ENCODE data around the gene FHAD1. TPM values are rescaled to one million over a fixed set of nuclear protein-coding genes. Genes with fewer than 3 reads are reported as not detected.
A peak's percentile ranks its signal among the peaks of the same experiment; 100 is the strongest.

FHAD1 gene
- total RNA-seq, 1 experiment from 2014 or later, result 2.0 TPM

DNA sequence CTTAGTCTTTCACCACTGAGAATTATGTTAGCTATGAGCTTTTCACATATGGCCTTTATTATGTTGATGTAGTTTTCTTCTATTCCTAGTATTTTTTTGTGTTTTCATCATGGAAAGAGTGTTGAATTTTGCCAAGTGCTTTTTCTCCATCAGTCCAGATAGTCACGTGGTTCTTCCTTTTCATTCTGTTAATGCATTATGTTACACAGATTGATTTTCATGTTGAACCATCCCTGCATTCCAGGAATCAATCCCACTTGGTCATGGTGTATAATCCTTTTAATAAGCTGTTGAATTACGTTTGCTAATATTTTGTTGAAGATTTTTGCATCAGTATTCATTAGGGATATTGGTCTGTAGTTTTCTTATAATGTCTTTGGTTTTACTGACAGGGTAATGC, 17.7 kb downstream of the FHAD1 start:
- TF ChIP-seq, protein P1, sequence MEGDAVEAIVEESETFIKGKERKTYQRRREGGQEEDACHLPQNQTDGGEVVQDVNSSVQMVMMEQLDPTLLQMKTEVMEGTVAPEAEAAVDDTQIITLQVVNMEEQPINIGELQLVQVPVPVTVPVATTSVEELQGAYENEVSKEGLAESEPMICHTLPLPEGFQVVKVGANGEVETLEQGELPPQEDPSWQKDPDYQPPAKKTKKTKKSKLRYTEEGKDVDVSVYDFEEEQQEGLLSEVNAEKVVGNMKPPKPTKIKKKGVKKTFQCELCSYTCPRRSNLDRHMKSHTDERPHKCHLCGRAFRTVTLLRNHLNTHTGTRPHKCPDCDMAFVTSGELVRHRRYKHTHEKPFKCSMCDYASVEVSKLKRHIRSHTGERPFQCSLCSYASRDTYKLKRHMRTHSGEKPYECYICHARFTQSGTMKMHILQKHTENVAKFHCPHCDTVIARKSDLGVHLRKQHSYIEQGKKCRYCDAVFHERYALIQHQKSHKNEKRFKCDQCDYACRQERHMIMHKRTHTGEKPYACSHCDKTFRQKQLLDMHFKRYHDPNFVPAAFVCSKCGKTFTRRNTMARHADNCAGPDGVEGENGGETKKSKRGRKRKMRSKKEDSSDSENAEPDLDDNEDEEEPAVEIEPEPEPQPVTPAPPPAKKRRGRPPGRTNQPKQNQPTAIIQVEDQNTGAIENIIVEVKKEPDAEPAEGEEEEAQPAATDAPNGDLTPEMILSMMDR (conservative IDR thresholded peaks at IDR 0.05; ENCODE audit: low read depth, low read length), result no peak
- no peak for TF ChIP-seq EZH2 (IDR thresholded peaks at IDR 0.05; ENCODE audit: borderline replicate concordance, low read depth, low read length, poor library complexity, severe bottlenecking)
- CTCF ChIA-PET, result no interaction called here
- POLR2A ChIA-PET (ENCODE audit: low non-redundant PET), result no interaction called here
- Histone ChIP-seq H3K9me3 (ENCODE audit: low read depth, low read length, poor library complexity, severe bottlenecking) (no peaks in the 10 kb centered on the region), H3K4me3 (ENCODE audit: low read depth, low read length, poor library complexity, severe bottlenecking) (no peak overlapping the region), H3K36me3 (ENCODE audit: insufficient read depth, low read length, poor library complexity, severe bottlenecking) (no peaks in the 10 kb centered on the region), H3K4me1 (ENCODE audit: insufficient read depth, low read length, poor library complexity, severe bottlenecking) (no peaks in the 10 kb centered on the region), H3K27me3 (replicated peaks; ENCODE audit: insufficient read depth, low read depth, low read length, poor library complexity) (no peaks in the 10 kb centered on the region), H3K27ac (ENCODE audit: low read depth, low read length, poor library complexity, severe bottlenecking) (no peak overlapping the region)
- intact Hi-C loops (cut with micrococcal nuclease; ENCODE audit: unreplicated experiment), result no loop called here
- no TSS peak for BruUV-seq (replicated peaks)
- DNase-seq (ENCODE audit: low spot score), result no peak

DNA sequence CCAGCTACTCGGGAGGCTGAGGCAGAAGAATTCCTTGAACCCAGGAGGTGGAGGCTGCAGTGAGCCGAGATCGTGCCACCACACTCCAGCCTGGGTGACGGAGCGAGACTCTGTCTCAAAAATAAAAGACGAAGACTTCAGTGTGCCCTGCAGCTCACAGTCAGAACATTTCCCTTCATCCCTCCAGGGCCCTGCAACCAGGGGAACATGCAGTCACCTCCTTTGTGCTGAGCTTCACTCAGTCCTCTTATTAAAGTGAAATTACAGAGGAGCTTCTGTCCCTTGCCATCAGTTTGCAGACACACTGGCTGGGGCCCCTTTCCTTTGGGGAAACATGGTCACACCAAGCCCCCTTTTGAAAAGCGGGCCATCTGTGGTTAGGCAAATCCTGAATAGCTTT, 24.2 kb downstream of the FHAD1 start:
- intact Hi-C loops (cut with micrococcal nuclease; ENCODE audit: unreplicated experiment), result no loop called here
- no TSS peak for BruUV-seq (replicated peaks)
- Histone ChIP-seq H3K9me3 (ENCODE audit: low read depth, low read length, poor library complexity, severe bottlenecking) (no peaks in the 10 kb centered on the region), H3K27me3 (replicated peaks; ENCODE audit: insufficient read depth, low read depth, low read length, poor library complexity) (no peaks in the 10 kb centered on the region), H3K27ac (ENCODE audit: low read depth, low read length, poor library complexity, severe bottlenecking) (no peak overlapping the region), H3K4me3 (ENCODE audit: low read depth, low read length, poor library complexity, severe bottlenecking) (no peak overlapping the region), H3K4me1 (ENCODE audit: insufficient read depth, low read length, poor library complexity, severe bottlenecking) (peaks cover 6% of the 10 kb centered on the region), H3K36me3 (ENCODE audit: insufficient read depth, low read length, poor library complexity, severe bottlenecking) (no peaks in the 10 kb centered on the region)
- CTCF ChIA-PET, result interaction anchor here (1.4 to 2.4 kb wide), 2 partner anchors 119 to 143 kb away, joined by 3 to 15 read pairs; no protein-coding TSS in a partner anchor
- no peak for DNase-seq (ENCODE audit: low spot score)
- no peak for TF ChIP-seq EZH2 (IDR thresholded peaks at IDR 0.05; ENCODE audit: borderline replicate concordance, low read depth, low read length, poor library complexity, severe bottlenecking)
- TF ChIP-seq, protein P1 (conservative IDR thresholded peaks at IDR 0.05; ENCODE audit: low read depth, low read length), result no peak
- POLR2A ChIA-PET (ENCODE audit: low non-redundant PET), result no interaction called here

DNA sequence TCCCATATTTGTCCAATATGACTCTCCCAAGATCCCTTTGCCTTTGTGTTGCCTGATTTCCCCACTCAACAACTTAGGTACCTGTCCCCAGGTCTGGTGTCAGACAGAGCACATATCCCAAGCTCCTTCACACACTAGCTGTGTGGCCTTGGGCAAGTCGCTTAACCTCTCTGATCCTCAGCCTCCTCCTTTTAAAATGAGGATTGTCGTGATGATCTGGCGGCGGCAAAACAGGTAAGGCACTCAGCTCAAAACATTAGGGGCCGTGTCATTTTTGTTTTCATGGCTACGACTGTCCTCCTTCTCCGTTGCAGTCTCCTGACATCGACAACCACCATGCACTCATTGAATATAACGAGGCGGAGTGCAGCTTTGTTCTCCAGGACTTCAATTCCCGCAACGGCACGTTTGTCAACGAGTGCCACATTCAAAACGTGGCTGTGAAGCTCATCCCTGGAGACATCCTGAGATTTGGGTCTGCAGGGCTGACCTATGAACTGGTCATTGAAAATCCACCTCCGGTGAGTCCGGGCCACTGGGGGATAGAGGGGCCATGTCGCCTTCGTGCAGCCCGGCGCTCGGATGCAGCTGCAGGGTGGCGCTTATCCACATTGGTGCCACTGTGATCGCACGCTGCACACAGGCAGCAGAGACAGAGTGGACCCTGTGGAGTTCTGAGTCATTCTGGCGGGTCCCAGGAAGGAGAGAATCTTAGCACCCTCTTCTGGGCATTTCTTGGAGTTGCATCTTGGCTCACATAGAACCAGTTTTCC, 25.2 kb downstream of the FHAD1 start:
- peaks cover 6% of the 10 kb centered on the region for H3K4me1 ChIP-seq (ENCODE audit: insufficient read depth, low read length, poor library complexity, severe bottlenecking)
- H3K9me3 ChIP-seq (ENCODE audit: low read depth, low read length, poor library complexity, severe bottlenecking), result no peaks in the 10 kb centered on the region
- TF ChIP-seq, protein P1 (conservative IDR thresholded peaks at IDR 0.05; ENCODE audit: low read depth, low read length), result peak; percentile 83
- no peak for TF ChIP-seq EZH2 (IDR thresholded peaks at IDR 0.05; ENCODE audit: borderline replicate concordance, low read depth, low read length, poor library complexity, severe bottlenecking)
- ChIA-PET CTCF (interaction anchor here (0.6 to 2.4 kb wide), 3 partner anchors 120 to 184 kb away, joined by 3 to 15 read pairs (median 4); no protein-coding TSS in a partner anchor), POLR2A (ENCODE audit: low non-redundant PET) (interaction anchor here (0.6 kb wide), 1 partner anchor 108 kb away, joined by 6 read pairs; no protein-coding TSS in a partner anchor)
- DNase-seq (ENCODE audit: low spot score), result peak; percentile 85
- no TSS peak for BruUV-seq (replicated peaks)
- H3K27ac ChIP-seq (ENCODE audit: low read depth, low read length, poor library complexity, severe bottlenecking), result no peak overlapping the region
- no peaks in the 10 kb centered on the region for H3K27me3 ChIP-seq (replicated peaks; ENCODE audit: insufficient read depth, low read depth, low read length, poor library complexity)
- H3K36me3 ChIP-seq (ENCODE audit: insufficient read depth, low read length, poor library complexity, severe bottlenecking), result no peaks in the 10 kb centered on the region
- intact Hi-C loops (cut with micrococcal nuclease; ENCODE audit: unreplicated experiment), result loop anchor here (1.0 kb wide), 2 partner anchors 120 to 144 kb away; no protein-coding TSS in a partner anchor
- no peak overlapping the region for H3K4me3 ChIP-seq (ENCODE audit: low read depth, low read length, poor library complexity, severe bottlenecking)
